Endometrium (tissue), 2 donors: ENCODE results near the gene ABCC9.

Source experiments
- FAIRE-seq: peaks from 2 replicates; lab custom pipeline; 2012; peaks lifted over from hg19 to GRCh38; lab: Jason Lieb, UNC
- donor health status: control.
- donor health status: control.

The ABCC9 gene

DNA sequence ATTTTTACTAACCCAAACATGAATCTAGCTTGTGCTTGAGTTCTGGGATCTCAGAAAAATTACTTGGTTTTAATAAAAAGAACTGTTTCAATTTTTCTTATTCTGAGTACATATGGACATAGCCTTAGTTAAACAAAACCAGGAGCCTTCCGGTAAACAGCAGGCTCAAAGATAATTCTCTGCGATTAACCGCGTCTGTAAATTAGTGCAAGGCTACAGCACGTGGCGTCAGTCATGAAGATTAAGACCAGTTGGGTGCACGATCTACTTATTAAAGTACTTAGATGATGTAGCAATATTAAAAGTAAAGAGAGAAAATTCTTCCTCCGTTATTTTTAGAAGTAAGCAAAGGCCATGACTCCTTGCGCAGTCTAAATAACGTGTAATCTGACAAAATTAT lies 167.4 kb downstream of the ABCC9 start:
- no peak for FAIRE-seq

- FAIRE-seq: no peak
These were observed 167.9 kb downstream of the ABCC9 start for GRCh38 chr12:21773263-21773741.

DNA sequence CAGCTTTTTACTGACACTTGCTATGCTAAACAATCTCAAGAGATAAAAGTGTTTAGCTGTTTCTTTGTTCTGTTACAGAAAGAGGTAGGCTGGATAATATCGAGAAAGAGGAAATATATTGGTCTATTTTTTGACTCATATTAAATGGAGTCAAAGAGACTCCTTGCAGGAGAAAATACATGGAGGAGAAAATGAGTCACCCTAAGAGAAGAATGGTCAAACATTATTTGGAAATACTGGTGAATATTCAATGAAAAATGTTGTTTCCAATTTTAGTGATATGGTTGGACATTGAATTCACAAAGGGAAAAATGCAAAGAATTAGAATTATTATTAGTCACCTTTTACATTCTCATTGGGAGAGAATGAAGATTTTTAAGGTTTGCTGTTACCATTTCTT lies 169.9 kb downstream of the ABCC9 start:
- FAIRE-seq: no peak

- no peak for FAIRE-seq
These were observed 171.9 kb downstream of the ABCC9 start for GRCh38 chr12:21769307-21769706.

DNA sequence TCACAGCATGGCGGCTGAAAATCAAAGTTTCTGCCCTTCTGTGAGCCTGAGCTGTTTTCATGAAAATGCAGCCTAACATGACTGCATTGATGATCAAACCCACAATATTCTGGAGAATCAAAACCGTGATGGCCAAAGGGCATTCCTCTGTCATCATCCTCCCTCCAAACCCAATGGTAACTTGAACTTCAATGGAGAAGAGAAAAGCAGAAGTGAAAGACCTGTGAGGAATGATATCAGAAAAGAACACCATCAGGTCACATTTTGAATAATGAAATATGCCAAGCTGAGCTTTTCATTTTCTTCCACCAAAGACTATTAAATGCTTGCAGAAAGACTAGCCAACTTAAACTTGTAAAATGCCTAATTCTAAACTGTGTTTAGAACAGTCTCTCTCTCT lies 174.8 kb downstream of the ABCC9 start:
- FAIRE-seq: no peak

DNA sequence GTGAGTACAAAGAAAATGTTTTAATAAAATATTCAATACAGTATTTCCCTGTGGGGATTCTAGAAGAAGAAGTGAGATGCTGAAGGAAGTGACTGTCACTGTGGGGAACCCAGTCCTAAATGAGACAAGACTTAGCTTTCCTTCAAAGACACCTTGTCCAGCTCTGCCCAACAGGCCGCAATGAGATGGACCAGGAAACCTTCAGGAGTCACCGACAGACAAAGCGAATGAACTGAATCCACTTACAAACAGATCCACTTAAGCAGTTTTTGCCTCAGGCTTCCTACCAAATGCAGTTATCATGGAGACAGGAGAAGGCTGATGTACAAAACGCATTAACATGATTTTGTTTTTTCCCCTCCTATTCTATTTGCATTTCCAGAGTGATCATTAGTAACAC lies 176.3 kb downstream of the ABCC9 start:
- FAIRE-seq: no peak

GRCh38 chr12:21764065-21764464 lies 177.2 kb downstream of the ABCC9 start:
- no peak for FAIRE-seq

DNA sequence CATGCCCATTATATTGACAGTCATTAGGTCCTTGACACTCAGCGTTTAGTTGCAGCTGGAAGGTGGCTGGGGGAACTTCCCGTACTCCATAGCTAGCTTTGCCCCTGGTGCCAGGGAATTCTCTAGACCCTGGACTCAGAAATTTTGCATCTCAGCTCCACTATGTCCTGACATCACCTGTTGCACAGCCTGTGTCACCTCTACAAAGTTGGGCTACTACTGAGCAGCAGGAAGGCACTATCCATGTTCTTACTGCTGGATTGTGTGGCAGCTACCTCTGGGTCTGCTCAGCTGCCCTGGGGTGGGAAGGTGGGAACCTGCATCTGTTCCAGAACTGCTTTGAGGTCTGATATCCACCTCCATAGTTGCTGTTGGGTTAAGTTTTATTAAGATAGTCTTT lies 177.7 kb downstream of the ABCC9 start:
- FAIRE-seq: no peak

DNA sequence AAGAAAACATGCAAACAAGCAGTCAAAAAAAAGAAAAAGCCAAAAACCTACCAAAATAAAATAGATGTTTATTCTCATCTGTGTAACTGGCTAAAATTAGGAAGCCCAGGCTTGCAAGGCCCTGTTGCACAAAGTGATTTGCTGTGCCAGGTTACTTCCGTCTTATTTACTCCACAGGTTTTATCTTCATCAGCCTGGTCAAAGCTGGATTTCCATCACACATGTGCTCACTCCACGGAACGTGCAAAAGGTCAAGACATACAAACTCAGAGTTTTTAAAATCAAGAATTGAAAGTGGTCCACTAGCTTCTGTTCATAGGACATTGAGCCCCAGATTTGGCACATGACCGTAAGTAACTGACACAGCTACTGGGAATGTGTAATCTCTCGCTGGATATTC lies 181.5 kb downstream of the ABCC9 start:
- no peak for FAIRE-seq

DNA sequence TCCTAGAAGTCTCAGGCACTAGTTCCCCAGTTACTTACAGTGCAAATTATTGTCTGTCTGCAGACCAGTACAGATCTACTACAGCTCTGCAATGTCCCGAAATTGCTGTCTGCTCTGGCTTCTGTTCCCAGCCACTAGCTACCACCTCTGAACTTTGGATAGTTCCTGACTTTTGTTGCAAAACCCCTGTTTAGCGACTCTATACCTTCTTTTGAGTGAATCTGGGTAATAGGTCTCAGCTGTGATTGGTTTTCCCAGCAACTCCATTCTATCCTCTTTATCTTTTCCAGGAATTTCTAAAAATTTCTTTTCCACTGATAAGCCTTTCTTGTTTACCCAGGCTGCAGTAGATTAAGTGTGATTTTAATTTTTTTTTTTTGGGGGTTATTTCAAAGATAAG lies 183.5 kb downstream of the ABCC9 start:
- FAIRE-seq: no peak

- no peak for FAIRE-seq
These were observed 184.5 kb downstream of the ABCC9 start for GRCh38 chr12:21756699-21757098.

GRCh38 chr12:21751517-21751916 lies 189.7 kb downstream of the ABCC9 start:
- peak; percentile 96 for FAIRE-seq
